HG02938 (cell line): ENCODE measurements around the gene SRD5A2.

Experiments used
- ATAC-seq: cut with Tn5 transposase; IDR thresholded peaks from one replicate; pipeline ENCODE4 v1.9.1; 2021; ENCODE audit warnings: mild to moderate bottlenecking, moderate library complexity; ENCODE audit not compliant: unreplicated experiment

The SRD5A2 gene, protein sequence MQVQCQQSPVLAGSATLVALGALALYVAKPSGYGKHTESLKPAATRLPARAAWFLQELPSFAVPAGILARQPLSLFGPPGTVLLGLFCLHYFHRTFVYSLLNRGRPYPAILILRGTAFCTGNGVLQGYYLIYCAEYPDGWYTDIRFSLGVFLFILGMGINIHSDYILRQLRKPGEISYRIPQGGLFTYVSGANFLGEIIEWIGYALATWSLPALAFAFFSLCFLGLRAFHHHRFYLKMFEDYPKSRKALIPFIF

DNA sequence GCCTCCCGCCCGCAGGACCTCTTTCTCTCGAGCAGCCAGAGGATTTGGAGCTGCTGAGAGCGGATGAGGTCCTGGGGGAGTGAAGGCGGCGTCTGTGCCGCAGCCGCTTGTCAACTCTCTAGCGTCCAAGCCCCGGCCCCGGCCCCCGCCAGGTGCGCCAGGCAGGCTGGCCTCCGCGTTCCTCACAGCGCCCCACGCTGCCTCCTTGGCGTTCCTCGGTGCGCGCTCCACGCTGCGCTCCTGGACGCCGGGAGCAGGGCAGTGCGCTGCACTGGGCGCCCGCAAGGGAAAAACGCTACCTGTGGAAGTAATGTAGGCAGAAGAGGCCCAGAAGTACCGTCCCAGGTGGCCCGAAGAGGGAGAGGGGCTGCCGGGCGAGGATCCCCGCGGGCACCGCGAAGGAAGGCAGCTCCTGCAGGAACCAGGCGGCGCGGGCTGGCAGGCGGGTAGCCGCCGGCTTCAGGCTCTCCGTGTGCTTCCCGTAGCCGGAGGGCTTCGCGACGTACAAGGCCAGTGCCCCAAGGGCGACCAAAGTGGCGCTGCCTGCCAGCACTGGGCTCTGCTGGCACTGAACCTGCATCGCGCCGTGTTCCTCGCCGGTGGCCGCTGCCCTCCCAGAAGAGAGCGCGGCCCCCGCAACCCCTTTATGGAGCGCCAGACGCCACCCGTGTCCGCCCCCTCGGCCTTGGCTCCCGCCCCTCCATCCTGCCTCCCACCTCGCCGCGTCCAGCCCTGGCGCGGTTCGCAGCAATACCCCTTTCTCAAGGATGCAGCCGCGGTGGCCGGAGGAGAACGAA is at the start of gene SRD5A2:
Gene SRD5A2, minus strand, starts transcription at position 618 of the 797 bp plus-strand sequence. Its CDS starts 38 bp downstream, at position 580.
- no peak for ATAC-seq

DNA sequence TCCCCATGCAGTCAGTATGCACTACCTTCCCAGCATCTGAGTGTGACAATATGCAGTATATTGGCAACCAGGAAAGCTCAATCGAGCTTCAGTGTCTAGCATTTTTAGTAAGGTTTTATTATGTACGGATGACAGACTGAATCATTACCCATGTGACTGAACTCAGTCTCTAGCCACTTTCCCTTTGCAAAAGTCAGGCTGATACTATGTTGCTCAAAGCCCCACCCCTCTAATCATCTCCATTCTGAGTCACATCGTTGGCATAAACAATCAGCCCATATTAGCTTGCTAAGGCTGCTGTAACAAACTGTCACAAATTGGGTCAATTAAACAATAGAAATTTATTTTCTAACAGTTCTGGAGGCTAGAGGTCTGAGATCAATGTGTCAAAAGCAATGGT is 25.8 kb upstream of the SRD5A2 start:
- no peak for ATAC-seq

- ATAC-seq, result no peak
These were observed 18.0 kb upstream of the SRD5A2 start for GRCh38 chr2:31598694-31599093.

- ATAC-seq, result no peak
These were observed 5.5 kb upstream of the SRD5A2 start for GRCh38 chr2:31586230-31586629.

DNA sequence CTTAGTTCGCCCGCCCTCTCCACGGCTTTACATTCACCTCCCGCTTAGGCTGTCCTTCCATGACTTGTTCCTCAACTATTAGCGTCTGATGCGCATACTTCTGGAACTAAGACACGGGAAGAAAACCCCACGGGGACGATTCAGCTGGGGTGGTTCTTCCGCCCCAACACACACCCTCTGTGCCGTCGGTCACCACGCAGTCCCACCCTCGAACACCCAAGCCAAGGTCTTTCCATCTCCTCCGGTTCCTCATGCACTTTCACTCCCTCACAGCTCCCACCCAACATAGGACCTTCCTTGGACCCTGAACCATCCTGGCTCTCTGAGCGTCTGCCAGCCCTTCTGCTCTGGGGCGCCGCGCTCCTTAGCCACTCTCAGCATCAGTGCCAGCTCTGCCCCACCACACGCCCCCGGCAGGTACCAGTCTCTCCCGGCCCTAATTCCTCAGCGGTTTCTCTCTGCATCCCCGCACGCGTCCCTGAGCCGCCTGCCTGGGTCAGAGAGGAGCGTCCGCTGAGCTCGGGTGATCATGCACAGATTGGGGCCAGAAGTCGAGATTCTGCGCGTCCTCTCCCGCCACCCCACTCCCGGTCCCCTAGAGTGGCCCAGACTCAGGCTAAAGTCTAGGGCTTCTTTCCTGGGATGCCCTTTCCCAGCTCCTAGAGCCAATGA is 522 bp upstream of the SRD5A2 start:
- no peak for ATAC-seq

- ATAC-seq, result no peak
These were observed 780 bp downstream of the SRD5A2 start for GRCh38 chr2:31579996-31580320.

DNA sequence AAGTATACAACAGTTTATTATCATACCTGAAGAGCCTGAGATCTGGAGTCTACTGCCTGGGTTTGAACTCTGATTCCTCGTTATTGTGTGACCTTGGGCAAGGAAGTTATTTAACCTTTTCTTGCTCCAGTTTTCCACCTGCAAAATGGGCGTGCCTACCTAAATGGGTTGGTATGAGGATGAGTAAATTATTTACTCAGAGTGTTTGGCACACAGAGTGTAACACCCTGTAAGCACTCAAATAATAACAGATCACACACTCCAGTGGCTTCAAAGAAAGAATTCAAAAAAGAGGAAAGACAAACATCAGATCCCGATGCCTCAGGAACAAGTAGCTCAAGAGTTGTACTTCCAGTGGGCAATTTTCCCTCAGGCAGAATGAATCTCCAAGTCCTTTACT is 2.4 kb downstream of the SRD5A2 start:
- ATAC-seq, result no peak

DNA sequence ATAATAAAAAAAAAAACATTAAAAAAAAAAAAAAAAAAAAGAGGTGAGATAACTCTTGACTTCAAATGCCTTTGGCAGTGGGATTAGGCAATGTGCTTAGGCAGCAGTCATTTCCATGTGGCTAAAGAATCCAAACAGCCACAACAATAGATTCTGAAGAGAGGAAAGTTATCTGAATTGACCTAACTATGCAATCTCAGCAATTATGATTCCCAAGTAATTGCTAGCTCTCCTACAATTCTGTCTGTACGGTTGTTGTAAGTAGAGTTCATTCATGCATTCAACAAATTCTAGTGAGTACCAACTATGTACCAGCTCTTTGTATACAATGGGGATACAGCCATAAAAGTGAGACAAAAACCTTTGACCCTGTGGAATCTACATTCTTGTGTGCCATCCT is 3.6 kb downstream of the SRD5A2 start:
- ATAC-seq, result no peak

DNA sequence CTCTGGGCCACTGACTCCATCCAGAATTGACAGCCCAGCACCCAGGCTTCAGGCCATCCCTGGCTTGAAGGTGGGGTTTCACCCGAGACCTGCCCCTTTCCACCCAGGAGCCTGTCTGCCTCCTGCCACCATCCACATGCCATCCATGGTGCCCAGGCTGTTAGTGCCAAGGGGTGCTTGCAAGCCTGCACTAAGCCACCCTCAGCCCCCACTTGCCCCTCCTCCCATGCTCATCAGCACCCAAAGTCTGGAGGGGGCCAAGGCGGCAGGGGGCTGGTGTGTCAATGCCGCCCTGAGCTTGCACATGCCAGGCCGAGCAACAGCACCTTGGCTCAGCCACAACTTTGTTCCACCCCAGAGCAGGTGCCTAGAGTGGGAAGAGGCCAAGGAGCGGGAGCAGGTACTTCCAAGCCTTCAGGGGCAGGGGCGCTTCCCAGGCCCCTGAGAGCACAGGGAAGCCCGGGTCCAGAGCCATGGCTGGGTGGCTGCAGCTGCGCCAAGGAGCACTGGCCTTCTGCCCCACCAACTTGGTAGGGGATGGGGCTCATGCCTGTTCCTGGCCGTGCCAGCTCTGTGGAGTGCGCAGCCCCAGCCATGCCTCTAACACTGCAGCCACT is 12.0 kb downstream of the SRD5A2 start:
- no peak for ATAC-seq

GRCh38 chr2:31567679-31568078 is 13.1 kb downstream of the SRD5A2 start:
- no peak for ATAC-seq

DNA sequence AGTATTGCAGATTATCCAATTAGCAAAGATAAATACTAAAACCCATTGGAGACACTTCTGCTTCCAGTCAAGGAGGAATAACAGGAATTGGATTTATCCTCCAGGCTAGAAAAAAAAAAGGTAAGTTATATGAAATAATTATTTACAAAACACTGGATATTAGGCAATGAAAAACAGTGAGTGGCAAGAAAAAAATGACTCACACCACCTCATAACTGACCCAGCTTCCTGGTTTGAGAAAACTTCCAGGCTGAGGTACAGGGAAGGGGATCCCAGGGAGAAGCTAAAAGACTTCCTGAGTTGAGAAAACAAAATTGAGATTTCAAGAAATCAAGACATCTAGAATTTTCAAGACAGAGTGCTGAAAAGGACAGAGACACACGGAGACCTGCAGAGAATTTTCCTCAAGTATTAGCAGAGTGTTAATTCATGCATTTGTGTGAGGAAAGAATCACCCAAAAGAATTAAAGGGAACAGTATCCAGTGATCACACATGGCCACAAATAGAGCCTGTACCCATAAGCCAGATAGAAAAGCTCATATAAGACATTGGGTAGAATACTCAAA is 17.4 kb downstream of the SRD5A2 start:
- ATAC-seq, result no peak

DNA sequence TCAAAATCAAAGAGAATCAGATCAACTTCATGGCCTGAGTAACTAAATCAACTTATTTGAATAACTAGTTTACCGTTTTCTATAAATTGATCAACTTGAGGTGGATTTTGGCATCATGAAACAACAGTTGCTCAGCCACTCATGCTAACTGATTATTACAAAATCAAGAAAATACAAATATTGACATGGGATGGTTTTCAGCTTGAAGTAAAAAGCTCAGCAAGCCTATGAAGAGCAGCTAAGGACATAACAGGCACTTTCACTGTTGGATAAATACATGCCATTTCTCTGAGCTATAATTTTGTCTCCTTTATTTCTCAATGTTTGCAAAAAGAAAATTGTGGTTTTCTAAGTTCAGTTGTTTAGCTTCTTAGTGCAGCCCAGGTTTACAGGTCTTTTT is 18.9 kb downstream of the SRD5A2 start:
- ATAC-seq, result no peak

- no peak for ATAC-seq
These were observed 22.1 kb downstream of the SRD5A2 start for GRCh38 chr2:31558401-31559295.

DNA sequence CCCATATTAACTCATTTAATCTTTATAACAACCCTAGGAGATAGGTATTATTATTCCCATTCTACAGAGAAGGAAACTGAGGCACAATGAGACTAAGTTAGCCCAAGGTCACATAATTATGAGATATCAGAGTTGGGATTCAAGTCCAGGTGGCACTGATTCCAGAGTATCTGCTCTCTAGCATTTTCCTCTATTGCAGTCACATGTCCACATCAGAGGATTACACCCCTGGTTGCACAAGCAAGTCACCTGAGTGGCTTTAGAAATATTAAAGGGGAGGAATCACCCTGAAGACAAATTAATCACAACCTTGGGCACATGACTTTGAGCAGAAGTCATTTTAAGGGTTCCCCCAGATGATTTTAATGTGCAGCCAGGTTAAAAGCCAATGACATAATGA is 23.8 kb downstream of the SRD5A2 start:
- no peak for ATAC-seq

DNA sequence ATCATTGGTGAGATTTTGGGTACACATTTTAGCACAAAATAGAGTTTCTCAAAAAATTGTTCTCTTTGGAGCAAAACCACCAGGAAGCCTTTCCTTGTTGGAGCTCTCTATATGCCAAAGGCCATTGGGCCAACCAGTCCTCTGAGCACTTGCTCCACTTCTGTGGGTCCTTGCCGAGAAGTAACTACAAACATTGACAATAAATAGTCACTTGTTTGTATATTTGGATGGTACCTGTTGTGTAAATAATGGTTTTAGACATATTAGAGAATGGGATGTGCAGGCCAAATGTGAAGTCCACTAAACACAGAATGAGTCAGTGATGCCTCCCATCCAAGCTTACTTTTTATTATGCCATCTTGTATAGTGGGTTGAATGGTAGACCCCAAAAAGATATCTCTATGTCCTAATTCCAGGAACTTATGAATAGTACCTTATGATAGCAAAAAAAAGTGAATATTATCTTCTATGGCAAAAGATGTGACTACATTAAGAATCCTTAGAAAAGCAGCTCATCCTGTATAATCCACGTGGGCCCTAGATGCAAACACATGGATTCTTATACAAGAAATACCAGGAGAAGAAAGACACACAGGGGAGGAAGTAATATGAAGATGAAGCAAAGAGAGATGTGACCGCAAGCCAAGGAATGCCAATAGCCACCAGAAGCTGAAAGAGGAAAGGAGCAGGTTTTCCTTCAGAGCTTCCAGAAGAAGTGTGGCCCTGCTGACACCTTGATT is 24.6 kb downstream of the SRD5A2 start:
- no peak for ATAC-seq

DNA sequence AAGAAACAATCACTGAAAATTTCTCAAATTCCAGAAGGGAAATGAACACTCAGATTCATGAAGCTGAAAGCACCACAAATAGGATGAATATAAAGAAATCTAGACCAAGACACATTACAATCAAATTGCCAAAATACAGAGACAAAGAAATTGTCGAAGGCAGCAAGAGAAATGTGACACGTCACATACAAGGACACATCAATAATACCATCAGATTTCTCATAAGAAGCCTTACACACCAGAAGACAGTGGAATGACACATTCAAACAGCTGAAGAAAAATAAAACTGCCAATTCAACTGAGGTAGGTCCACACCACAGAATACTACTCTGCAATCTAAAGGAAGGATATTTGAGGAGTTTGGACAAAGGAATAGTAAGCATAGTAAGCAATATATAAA is 27.4 kb downstream of the SRD5A2 start:
- no peak for ATAC-seq

GRCh38 chr2:31547485-31547884 is 33.3 kb downstream of the SRD5A2 start:
- ATAC-seq, result no peak

- ATAC-seq, result no peak
These were observed 38.9 kb downstream of the SRD5A2 start for GRCh38 chr2:31541853-31542252.

DNA sequence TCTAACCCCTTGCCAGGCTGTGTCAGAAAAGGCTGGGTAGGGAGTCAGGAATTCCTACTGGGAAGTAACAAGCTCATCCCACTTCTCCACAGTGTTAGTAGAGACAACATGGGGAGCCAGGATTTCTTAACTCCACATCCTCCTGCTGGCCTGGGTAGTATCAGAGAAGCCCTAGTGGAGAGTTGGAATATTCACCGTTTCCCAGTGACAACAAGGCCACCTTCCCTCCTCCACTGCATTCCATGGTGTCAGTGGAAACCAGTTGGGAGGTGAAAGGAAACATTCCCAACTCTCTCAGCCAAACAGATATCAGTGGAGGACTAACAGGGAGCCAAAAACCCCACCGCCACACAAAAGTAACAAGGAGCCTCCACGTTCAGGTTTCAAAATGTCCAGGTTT is 41.2 kb downstream of the SRD5A2 start:
- no peak for ATAC-seq

- ATAC-seq, result no peak
These were observed 45.0 kb downstream of the SRD5A2 start for GRCh38 chr2:31535768-31536167.
